Neuronal stem cell (in vitro differentiated cells): ENCODE measurements around the gene WWOX.

ENCODE experiments used
- DNase-seq: peaks from one replicate; pipeline ENCODE4 v3.0.0-alpha.2; 2013; ENCODE audit warnings: low spot score
- H2AFZ ChIP-seq: one replicate; pipeline ENCODE4 v1.6.1; 2013; ENCODE audit warnings: mild to moderate bottlenecking, low read length, inconsistent platforms
- H2AK5ac ChIP-seq: 2 replicates; pipeline ENCODE4 v1.6.1; 2013; ENCODE audit warnings: low read depth, mild to moderate bottlenecking, inconsistent platforms, low read length, moderate library complexity, mixed read lengths
- H2BK120ac ChIP-seq: 2 replicates; pipeline ENCODE4 v1.6.1; 2013; ENCODE audit warnings: low read depth, mild to moderate bottlenecking, inconsistent platforms, low read length, moderate library complexity, mixed read lengths
- H2BK12ac ChIP-seq: one replicate; pipeline ENCODE4 v1.6.1; 2013; ENCODE audit warnings: low read length, inconsistent platforms
- H2BK15ac ChIP-seq: 2 replicates; pipeline ENCODE4 v1.6.1; 2013; ENCODE audit warnings: mild to moderate bottlenecking, low read length, inconsistent platforms, mixed read lengths
- H2BK5ac ChIP-seq: one replicate; pipeline ENCODE4 v1.6.1; 2013; ENCODE audit warnings: inconsistent platforms, mild to moderate bottlenecking, low read length, moderate library complexity
- H3K14ac ChIP-seq: one replicate; pipeline ENCODE4 v1.6.1; 2013; ENCODE audit warnings: low read length, inconsistent platforms
- H3K18ac ChIP-seq: 2 replicates; pipeline ENCODE4 v1.6.1; 2013; ENCODE audit warnings: low read length, inconsistent platforms
- H3K23ac ChIP-seq: 2 replicates; pipeline ENCODE4 v1.6.1; 2013; ENCODE audit warnings: low read depth, mild to moderate bottlenecking, mixed read lengths, low read length, inconsistent platforms; ENCODE audit not compliant: poor library complexity
- H3K27ac ChIP-seq: replicated peaks from 3 replicates; pipeline ENCODE4 v1.5.1; 2013; ENCODE audit warnings: low read length, inconsistent platforms
- H3K27me3 ChIP-seq, 3 experiments: 2 replicates each; pipeline ENCODE4 v1.6.1; 2013; ENCODE audit warnings: low read length in 3 of 3, mild to moderate bottlenecking in 2 of 3, inconsistent platforms in 1 of 3, low read depth in 1 of 3, mixed read lengths in 1 of 3, moderate library complexity in 1 of 3; ENCODE audit not compliant: control insufficient read depth in 3 of 3, insufficient read depth in 3 of 3
- H3K36me3 ChIP-seq, 2 donors: replicated peaks in 1 of 2; 2 replicates each; pipeline ENCODE4 v1.6.1; 2013; ENCODE audit warnings: low read length in 2 of 2; ENCODE audit not compliant: control insufficient read depth in 2 of 2, insufficient read depth in 2 of 2
- H3K4ac ChIP-seq: 2 replicates; pipeline ENCODE4 v1.6.1; 2013; ENCODE audit warnings: inconsistent platforms, mild to moderate bottlenecking, low read length, moderate library complexity
- H3K4me1 ChIP-seq, 2 donors: 1 replicate in 1 of 2; 2 replicates in 1 of 2; pipeline ENCODE4 v1.6.1; 2013; ENCODE audit warnings: low read length in 2 of 2, low read depth in 1 of 2; ENCODE audit not compliant: control insufficient read depth in 2 of 2, insufficient read depth in 1 of 2
- H3K4me2 ChIP-seq: one replicate; pipeline ENCODE4 v1.6.1; 2013; ENCODE audit warnings: mild to moderate bottlenecking, low read length, inconsistent platforms; ENCODE audit not compliant: insufficient read depth, poor library complexity, severe bottlenecking
- H3K4me3 ChIP-seq, 2 donors: 2 replicates each; pipeline ENCODE4 v1.5.1; 2013; ENCODE audit warnings: low read length in 2 of 2, mild to moderate bottlenecking in 2 of 2, inconsistent platforms in 1 of 2, moderate library complexity in 1 of 2
- H3K79me1 ChIP-seq: one replicate; pipeline ENCODE4 v1.6.1; 2013; ENCODE audit warnings: low read depth, mild to moderate bottlenecking, inconsistent platforms, low read length, moderate library complexity
- H3K9ac ChIP-seq: one replicate; pipeline ENCODE4 v1.6.1; 2013; ENCODE audit warnings: mild to moderate bottlenecking, low read depth, low read length, inconsistent platforms; ENCODE audit not compliant: poor library complexity
- H3K9me3 ChIP-seq, 2 donors: replicated peaks in 1 of 2; 2 replicates each; pipeline versions ENCODE3 to v1.6.1; 2013; ENCODE audit warnings: low read length in 2 of 2, mild to moderate bottlenecking in 2 of 2, inconsistent platforms in 1 of 2, low read depth in 1 of 2, mixed read lengths in 1 of 2, moderate library complexity in 1 of 2; ENCODE audit not compliant: control insufficient read depth in 2 of 2, insufficient read depth in 1 of 2
- H4K8ac ChIP-seq: one replicate; pipeline ENCODE4 v1.6.1; 2013; ENCODE audit warnings: low read depth, mild to moderate bottlenecking, inconsistent platforms, low read length, moderate library complexity
- H4K91ac ChIP-seq: one replicate; pipeline ENCODE4 v1.6.1; 2013; ENCODE audit warnings: low read length, low read depth, mild to moderate bottlenecking, inconsistent platforms; ENCODE audit not compliant: poor library complexity
- WGBS, 2 donors: extraction: QIAGEN DNeasy Blood & Tissue Kit; methylation state at CpG; one replicate each; pipeline ENCODE4 v1.1.7; 2013; ENCODE audit warnings: missing lambda C conversion rate in 2 of 2, mixed read lengths in 1 of 2; ENCODE audit not compliant: insufficient read length in 2 of 2, insufficient replicate concordance in 1 of 2; ENCODE audit errors: extremely low coverage in 2 of 2; 5-methylcytosine and 5-hydroxymethylcytosine counted together

The WWOX gene

DNA sequence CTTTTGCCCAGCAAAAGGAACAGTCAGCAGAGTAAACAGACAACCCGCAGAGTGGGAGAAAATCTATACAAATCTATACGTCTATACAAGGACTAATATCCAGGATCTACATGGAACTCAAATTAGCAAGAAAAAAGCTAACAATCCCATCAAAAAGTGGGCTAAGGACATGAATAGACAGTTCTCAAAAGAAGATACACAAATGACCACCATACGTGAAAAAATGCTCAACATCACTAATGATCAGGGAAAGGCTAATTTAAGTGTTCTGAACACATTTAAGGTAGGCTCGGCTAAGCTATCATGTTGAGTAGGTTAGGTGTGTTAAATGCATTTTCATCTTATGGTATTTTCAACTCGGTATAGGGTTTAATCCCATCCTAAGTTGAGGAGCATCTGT is 598.0 kb downstream of the WWOX start:
- no peak overlapping the region for H2AFZ ChIP-seq
- H3K18ac ChIP-seq, result no peak overlapping the region
- H3K4me3 ChIP-seq, result no peak overlapping the region
- no peak overlapping the region for H3K14ac ChIP-seq
- H2BK5ac ChIP-seq, result no peak overlapping the region
- H2BK15ac ChIP-seq, result no peak overlapping the region
- DNase-seq, result no peak
- no peaks in the 10 kb centered on the region for H3K36me3 ChIP-seq
- no peak overlapping the region for H3K9ac ChIP-seq
- no peaks in the 10 kb centered on the region for H3K79me1 ChIP-seq
- no peak overlapping the region for H3K4ac ChIP-seq
- H3K27ac ChIP-seq, result no peak overlapping the region
- H3K4me2 ChIP-seq, result no peak overlapping the region
- H3K9me3 ChIP-seq, result no peaks in the 10 kb centered on the region
- no peak overlapping the region for H2BK12ac ChIP-seq
- H4K8ac ChIP-seq, result no peak overlapping the region
- no CpG with 5 or more reads among the region's 5 CpGs for WGBS, 2 donors
- H3K23ac ChIP-seq, result no peak overlapping the region
- H3K27me3 ChIP-seq, result no peaks in the 10 kb centered on the region
- no peak overlapping the region for H2BK120ac ChIP-seq
- H4K91ac ChIP-seq, result no peak overlapping the region
- H3K4me1 ChIP-seq, result peaks cover 0 to 5% of the 10 kb centered on the region in 2 donors
- no peak overlapping the region for H2AK5ac ChIP-seq

DNA sequence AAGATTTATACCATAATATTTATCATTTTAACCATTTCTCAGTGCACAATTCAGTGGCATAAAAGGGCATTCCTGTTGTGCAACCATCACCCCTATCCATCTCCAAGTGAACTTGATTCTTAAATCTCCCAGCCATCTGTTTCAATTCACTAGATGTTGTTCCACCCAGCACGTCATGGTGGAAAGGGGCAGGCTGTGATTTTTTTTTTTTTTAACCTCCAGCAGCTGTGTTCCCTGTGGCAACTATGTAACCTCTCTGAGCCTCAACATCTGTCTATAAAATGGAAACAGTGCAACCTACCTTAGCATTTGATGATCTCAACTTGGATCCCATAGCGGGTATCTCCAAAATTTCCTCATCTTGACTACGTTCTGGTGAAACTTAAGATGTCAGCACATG is 604.5 kb downstream of the WWOX start:
- no peak overlapping the region for H2AK5ac ChIP-seq
- no peaks in the 10 kb centered on the region for H3K36me3 ChIP-seq
- no peak overlapping the region for H3K4ac ChIP-seq
- H2BK5ac ChIP-seq, result no peak overlapping the region
- H2AFZ ChIP-seq, result no peak overlapping the region
- H3K23ac ChIP-seq, result no peak overlapping the region
- no peak overlapping the region for H3K14ac ChIP-seq
- no peak overlapping the region for H3K27ac ChIP-seq
- no peaks in the 10 kb centered on the region for H3K27me3 ChIP-seq
- no CpG with 5 or more reads among the region's 3 CpGs for WGBS, 2 donors
- H2BK120ac ChIP-seq, result no peak overlapping the region
- DNase-seq, result no peak
- no peak overlapping the region for H3K18ac ChIP-seq
- H3K9ac ChIP-seq, result no peak overlapping the region
- no peaks in the 10 kb centered on the region for H3K79me1 ChIP-seq
- no peak overlapping the region for H4K8ac ChIP-seq
- H4K91ac ChIP-seq, result no peak overlapping the region
- peaks cover 0 to 14% of the 10 kb centered on the region in 2 donors for H3K4me1 ChIP-seq
- no peak overlapping the region for H2BK15ac ChIP-seq
- H2BK12ac ChIP-seq, result no peak overlapping the region
- H3K4me3 ChIP-seq, result no peak overlapping the region
- peaks cover 2 to 7% of the 10 kb centered on the region in 2 donors for H3K9me3 ChIP-seq
- no peak overlapping the region for H3K4me2 ChIP-seq

DNA sequence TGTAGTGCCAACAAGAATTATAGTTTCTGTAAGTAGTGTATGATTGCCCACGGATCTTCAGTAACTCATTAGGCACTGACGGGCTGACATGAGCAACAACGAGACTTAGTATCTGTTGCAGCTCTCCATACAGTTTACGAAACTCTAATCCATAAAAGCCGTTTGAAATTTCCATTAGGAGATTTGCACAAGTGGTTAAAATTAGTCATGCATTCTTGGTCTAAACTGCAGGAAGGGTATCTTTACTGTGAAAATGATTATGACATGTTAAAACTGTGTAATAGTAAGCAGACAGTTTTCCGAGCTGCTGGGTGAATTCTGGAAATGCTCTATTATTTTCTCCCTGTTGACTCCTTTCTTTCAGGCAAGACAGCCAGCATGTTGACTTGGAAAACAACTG is 605.0 kb downstream of the WWOX start:
- Histone ChIP-seq H4K8ac (no peak overlapping the region), H2BK12ac (no peak overlapping the region), H3K9ac (no peak overlapping the region), H2BK15ac (no peak overlapping the region), H3K18ac (no peak overlapping the region), H3K4me3 (no peak overlapping the region), H2BK5ac (no peak overlapping the region), H3K4me1 (peaks cover 3 to 15% of the 10 kb centered on the region in 2 donors), H2BK120ac (no peak overlapping the region), H2AFZ (no peak overlapping the region), H2AK5ac (no peak overlapping the region), H3K36me3 (no peaks in the 10 kb centered on the region), H3K79me1 (no peaks in the 10 kb centered on the region), H3K4me2 (no peak overlapping the region), H3K9me3 (peaks cover 2 to 7% of the 10 kb centered on the region in 2 donors), H3K23ac (no peak overlapping the region), H3K4ac (no peak overlapping the region), H3K27me3 (no peaks in the 10 kb centered on the region), H3K14ac (no peak overlapping the region), H3K27ac (no peak overlapping the region), H4K91ac (no peak overlapping the region)
- DNase-seq, result no peak
- no CpG with 5 or more reads among the region's 6 CpGs for WGBS, 2 donors

DNA sequence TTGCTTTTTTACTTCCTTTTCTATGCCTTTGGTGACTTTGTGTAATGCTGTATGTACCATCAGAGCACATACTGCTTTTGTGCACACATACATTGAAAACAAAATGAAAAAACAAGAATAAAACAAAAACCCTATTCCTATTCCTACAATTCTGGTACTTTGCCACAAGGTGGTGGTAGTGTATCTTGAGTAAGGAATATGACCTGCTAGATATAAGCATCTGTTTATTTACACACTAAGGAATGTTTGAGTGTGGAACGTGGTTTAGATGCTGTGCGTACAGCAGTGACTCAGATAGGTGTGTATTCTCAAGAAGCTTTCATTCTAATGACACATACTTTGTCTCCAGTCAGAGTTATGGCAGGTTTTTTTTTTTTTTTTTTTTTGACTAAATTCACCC is 606.2 kb downstream of the WWOX start:
- H3K4me2 ChIP-seq, result no peak overlapping the region
- peaks cover 2 to 7% of the 10 kb centered on the region in 2 donors for H3K9me3 ChIP-seq
- H3K27me3 ChIP-seq, result no peaks in the 10 kb centered on the region
- no peak overlapping the region for H2AFZ ChIP-seq
- no peak overlapping the region for H3K4me3 ChIP-seq
- no peak overlapping the region for H2BK15ac ChIP-seq
- no peak overlapping the region for H3K18ac ChIP-seq
- no peak overlapping the region for H3K14ac ChIP-seq
- H3K36me3 ChIP-seq, result no peaks in the 10 kb centered on the region
- H4K8ac ChIP-seq, result no peak overlapping the region
- no peak overlapping the region for H2AK5ac ChIP-seq
- no peaks in the 10 kb centered on the region for H3K79me1 ChIP-seq
- peaks cover 4 to 19% of the 10 kb centered on the region in 2 donors for H3K4me1 ChIP-seq
- H2BK120ac ChIP-seq, result no peak overlapping the region
- no peak overlapping the region for H3K27ac ChIP-seq
- no peak overlapping the region for H3K4ac ChIP-seq
- H3K9ac ChIP-seq, result no peak overlapping the region
- no peak overlapping the region for H2BK12ac ChIP-seq
- no peak overlapping the region for H2BK5ac ChIP-seq
- no CpG with 5 or more reads among the region's 2 CpGs for WGBS, 2 donors
- no peak overlapping the region for H3K23ac ChIP-seq
- no peak overlapping the region for H4K91ac ChIP-seq
- DNase-seq, result no peak
